ENCODE results near the gene CD6.

GRCh38 chr11:60971520-60971919 lies at the start of gene CD6:
- no peak for TF ChIP-seq POLR2AphosphoS5 (IDR thresholded peaks at IDR 0.05; ENCODE audit: low read depth, low read length)
- no peak for TF ChIP-seq TAF1 (IDR thresholded peaks at IDR 0.05; ENCODE audit: borderline replicate concordance, insufficient read depth, low read length)
- TF ChIP-seq SIN3A (IDR thresholded peaks at IDR 0.05; ENCODE audit: borderline replicate concordance, insufficient read depth, low read length), result no peak
- TF ChIP-seq REST (IDR thresholded peaks at IDR 0.05; ENCODE audit: insufficient read depth in 1 of 2, low read depth in 2 of 2, low read length in 2 of 2), result no peak

Data from PFSK-1 (cell line).